T-helper 2 cell treated with Interferon-gamma antibody and Interleukin-4, amounts not matched to agents 5 μg/mL and 100 μg/mL, for 36 hours (primary cell): ENCODE results near the gene IMPACT.

ENCODE experiments used
- DNase-seq: peaks from one replicate; pipeline ENCODE4 v3.0.0; 2021; ENCODE audit warnings: low spot score
- H3K27ac Mint-ChIP-seq: one replicate; pipeline ENCODE4 v1.8.0; 2021; ENCODE audit warnings: mild to moderate bottlenecking, mixed read lengths
- H3K27me3 Mint-ChIP-seq: one replicate; pipeline ENCODE4 v1.8.0; 2021; ENCODE audit warnings: low read depth, mixed read lengths
- H3K36me3 Mint-ChIP-seq: one replicate; pipeline ENCODE4 v1.8.0; 2021; ENCODE audit warnings: low read depth, mixed read lengths
- H3K4me1 Mint-ChIP-seq: one replicate; pipeline ENCODE4 v1.8.0; 2021; ENCODE audit warnings: low read depth, mixed read lengths
- H3K4me3 Mint-ChIP-seq: one replicate; pipeline ENCODE4 v1.8.0; 2022; ENCODE audit warnings: mild to moderate bottlenecking, moderate library complexity, mixed read lengths
- H3K9me3 Mint-ChIP-seq: one replicate; pipeline ENCODE4 v1.8.0; 2021; ENCODE audit warnings: mixed read lengths

Gene IMPACT

DNA sequence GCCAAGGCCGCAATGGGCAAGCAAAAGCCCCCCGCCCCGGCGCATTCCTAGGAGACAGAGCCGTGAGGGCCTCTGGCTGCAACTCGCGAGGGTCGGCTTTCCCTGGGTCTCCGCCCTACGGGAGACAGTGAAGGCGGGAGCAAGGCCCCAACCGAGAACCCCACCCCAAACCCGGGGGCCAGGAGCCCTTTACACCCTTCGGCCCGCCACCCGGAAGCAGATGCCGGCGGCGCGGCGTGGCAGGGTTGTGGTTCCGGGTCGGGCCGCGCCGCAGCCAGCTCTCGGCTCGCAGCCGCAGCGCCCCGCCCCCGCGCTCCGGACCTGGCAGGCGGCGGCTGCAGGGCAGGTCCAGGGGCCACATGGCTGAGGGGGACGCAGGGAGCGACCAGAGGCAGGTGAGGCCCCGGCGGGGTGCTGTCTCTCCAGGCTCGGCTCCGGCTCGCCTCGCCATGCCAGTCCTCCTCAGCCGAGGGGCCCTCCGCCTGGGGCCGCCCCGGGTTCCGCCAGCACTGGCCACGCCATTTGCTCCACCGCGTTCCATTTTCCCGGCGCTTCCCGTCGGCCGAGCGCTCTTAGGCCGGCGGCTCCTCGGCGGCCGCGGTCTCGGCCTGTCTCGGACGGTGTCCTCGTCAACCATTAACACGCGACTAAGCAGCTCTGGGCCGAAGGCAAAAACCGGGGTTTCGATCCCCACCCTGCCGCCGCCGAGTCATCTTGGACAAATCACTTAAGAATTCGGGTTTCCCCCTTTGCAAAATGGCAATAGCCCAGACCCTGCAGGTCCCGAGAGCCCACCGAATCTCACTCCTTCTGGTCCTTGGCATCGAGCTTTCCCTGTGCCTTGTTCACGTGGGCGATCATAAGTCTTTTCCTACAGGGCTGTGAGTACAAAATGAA is at the start of gene IMPACT:
TSS of gene IMPACT (plus strand) at position 273 of the 897 bp plus-strand sequence. CDS start at position 360, 87 bp downstream.
- Mint-ChIP-seq H3K9me3 (peaks cover 15% of the 10 kb centered on the region), H3K27me3 (peaks cover 41% of the 10 kb centered on the region), H3K27ac (peak within 1 kb of the TSS; percentile 86), H3K36me3 (peaks cover 23% of the 10 kb centered on the region), H3K4me3 (peak within 1 kb of the TSS; percentile 87), H3K4me1 (peaks cover 10% of the 10 kb centered on the region)
- peak; percentile 64 for DNase-seq

- H3K9me3 Mint-ChIP-seq = no peaks in the 10 kb centered on the region
- no peak overlapping the region for H3K27ac Mint-ChIP-seq
- no peak overlapping the region for H3K4me3 Mint-ChIP-seq
- no peaks in the 10 kb centered on the region for H3K27me3 Mint-ChIP-seq
- H3K36me3 Mint-ChIP-seq = no peaks in the 10 kb centered on the region
- no peak for DNase-seq
- peaks cover 2% of the 10 kb centered on the region for H3K4me1 Mint-ChIP-seq
Observed at GRCh38 chr18:24378598-24378997, 47.9 kb upstream of the IMPACT start.

GRCh38 chr18:24380163-24380747 is 46.2 kb upstream of the IMPACT start:
- H3K27me3 Mint-ChIP-seq = peaks cover 4% of the 10 kb centered on the region
- no peak overlapping the region for H3K27ac Mint-ChIP-seq
- H3K4me1 Mint-ChIP-seq = peaks cover 2% of the 10 kb centered on the region

DNA sequence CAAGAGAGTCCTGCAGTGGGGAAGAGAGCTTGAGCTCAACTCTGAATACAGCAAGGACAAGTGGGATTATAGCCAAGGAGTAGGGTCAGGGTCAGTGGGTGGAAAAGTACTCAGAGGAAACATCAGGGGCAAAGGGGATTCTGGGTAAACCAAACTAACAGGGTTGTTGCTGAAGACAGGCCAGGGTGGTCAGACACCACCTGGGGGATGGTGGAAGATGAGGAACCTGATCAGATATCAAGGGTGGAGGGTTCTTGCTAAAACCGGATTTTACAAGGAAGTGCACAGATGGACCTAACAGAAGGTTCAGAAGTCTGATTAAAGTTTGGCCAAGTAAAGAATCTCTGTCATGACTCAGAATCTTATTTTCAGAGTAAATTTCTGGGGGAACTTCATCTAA is 45.3 kb upstream of the IMPACT start:
- no peak overlapping the region for H3K4me3 Mint-ChIP-seq
- H3K4me1 Mint-ChIP-seq = peaks cover 2% of the 10 kb centered on the region
- no peak overlapping the region for H3K27ac Mint-ChIP-seq
- no peaks in the 10 kb centered on the region for H3K36me3 Mint-ChIP-seq
- H3K27me3 Mint-ChIP-seq = peaks cover 9% of the 10 kb centered on the region
- no peaks in the 10 kb centered on the region for H3K9me3 Mint-ChIP-seq
- no peak for DNase-seq

More at GRCh38 chr18:24380163-24380747, 46.2 kb upstream of the IMPACT start:
- H3K9me3 Mint-ChIP-seq = no peaks in the 10 kb centered on the region
- DNase-seq = no peak
- no peaks in the 10 kb centered on the region for H3K36me3 Mint-ChIP-seq
- H3K4me3 Mint-ChIP-seq = no peak overlapping the region

DNA sequence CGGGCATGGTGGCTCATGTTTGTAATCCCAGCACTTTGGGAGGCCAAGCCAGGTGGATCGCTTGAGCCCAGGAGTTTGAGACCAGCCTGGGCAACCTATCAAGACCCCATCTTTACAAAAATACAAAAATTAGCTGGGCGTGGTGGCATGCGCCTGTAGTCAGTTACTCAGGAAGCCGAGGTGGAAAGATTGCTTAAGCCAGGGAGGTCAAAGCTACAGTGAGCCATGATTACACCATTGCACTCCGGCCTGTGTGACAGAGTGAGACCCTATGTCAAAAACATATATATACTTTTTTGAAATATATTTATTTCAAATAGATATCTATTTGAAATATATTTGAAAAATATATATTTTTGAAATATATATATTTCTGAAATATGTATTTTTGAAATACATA is 39.8 kb upstream of the IMPACT start:
- Mint-ChIP-seq H3K4me1 (no peaks in the 10 kb centered on the region), H3K4me3 (no peak overlapping the region), H3K27me3 (peaks cover 16% of the 10 kb centered on the region), H3K27ac (no peak overlapping the region), H3K9me3 (no peaks in the 10 kb centered on the region), H3K36me3 (no peaks in the 10 kb centered on the region)
- DNase-seq = no peak

DNA sequence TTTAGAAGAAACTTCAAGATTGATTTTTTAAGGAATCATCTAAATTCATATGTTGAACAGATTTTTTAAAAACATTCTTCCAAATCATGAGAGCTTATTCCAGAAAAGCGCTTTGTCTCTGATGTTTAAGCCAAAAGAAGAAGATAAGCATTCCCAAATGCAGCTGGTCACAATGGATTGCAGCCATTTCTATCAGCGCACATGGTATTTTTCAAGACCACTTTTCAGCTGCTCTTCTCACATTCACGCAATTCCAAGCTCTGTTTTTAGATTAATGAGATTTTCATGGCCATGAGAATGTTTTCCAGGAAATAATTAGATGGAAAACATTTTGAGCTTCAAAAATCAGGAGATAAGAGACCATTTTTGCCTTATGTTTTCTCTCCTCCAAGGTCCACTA is 37.5 kb upstream of the IMPACT start:
- H3K4me1 Mint-ChIP-seq = no peaks in the 10 kb centered on the region

DNA sequence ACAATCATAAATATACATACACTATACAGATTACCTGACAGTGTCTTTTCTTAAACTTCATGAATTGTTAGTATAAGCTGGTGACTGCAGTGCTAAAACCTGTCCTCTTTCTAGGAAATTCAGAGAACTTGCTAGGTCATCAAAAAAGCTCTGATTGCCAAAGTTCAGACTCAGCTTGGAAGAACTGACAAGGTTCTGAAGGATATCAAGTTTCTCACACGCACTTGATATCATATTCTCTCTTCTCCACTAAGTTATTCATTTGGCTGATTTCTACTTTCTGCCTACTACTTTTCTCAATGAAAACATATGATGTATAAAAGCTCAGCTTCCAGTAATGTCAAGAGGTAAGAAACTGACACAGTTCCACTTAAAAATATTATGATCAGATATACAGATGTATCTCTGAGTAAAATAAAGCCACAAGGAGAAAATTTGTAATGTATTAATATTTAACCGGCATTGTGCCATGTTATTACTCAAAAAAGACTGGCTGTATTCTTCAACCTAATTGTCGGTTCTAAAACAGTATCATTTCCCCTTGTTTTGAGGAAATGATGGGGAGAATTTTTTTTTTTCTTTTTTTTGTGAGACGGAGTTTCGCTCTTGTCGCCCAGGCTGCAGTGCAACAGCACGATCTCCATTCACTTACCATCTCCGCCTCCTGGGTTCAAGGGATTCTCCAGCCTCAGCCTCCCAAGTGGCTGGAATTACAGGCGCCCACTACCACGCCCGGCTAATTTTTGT is 31.2 kb upstream of the IMPACT start:
- Mint-ChIP-seq H3K9me3 (no peaks in the 10 kb centered on the region), H3K4me3 (no peak overlapping the region), H3K36me3 (no peaks in the 10 kb centered on the region), H3K27me3 (peaks cover 49% of the 10 kb centered on the region), H3K4me1 (peaks cover 10% of the 10 kb centered on the region), H3K27ac (no peak overlapping the region)
- DNase-seq = no peak

More for the DNA sequence above, 37.5 kb upstream of the IMPACT start:
- no peak overlapping the region for H3K4me3 Mint-ChIP-seq
- H3K27me3 Mint-ChIP-seq = peaks cover 16% of the 10 kb centered on the region
- H3K27ac Mint-ChIP-seq = no peak overlapping the region
- no peaks in the 10 kb centered on the region for H3K36me3 Mint-ChIP-seq
- no peaks in the 10 kb centered on the region for H3K9me3 Mint-ChIP-seq
- DNase-seq = no peak

GRCh38 chr18:24396082-24396633 is 30.3 kb upstream of the IMPACT start:
- Mint-ChIP-seq H3K4me3 (no peak overlapping the region), H3K27ac (no peak overlapping the region), H3K4me1 (peaks cover 10% of the 10 kb centered on the region), H3K9me3 (no peaks in the 10 kb centered on the region), H3K36me3 (no peaks in the 10 kb centered on the region), H3K27me3 (peaks cover 59% of the 10 kb centered on the region)
- DNase-seq = no peak

DNA sequence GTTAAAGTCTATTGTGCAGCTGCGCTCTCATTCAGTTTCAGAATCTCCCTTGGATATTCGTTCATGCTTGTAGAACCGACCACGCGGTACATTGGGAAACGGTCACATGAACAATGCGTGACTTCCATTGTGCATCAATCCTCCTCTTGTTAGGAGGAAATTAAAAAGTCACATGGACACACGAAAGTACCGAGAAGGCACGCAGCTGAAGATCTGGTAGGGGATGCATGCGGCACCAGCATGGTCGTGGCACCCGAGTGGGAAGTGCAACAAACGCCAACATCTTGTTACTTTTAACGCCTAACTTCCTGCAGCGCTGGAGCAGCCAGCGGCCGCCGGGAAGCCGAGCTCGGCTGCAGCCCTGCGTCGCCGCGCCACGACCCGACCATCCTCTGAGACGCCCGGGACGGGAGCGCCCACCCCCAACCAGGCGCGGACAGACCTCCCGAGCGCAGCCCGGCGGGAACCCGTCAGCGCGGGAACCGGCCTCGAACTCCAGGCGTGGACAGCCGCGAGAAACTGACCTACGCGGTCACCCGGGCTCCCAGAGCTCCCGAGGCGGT is 29.3 kb upstream of the IMPACT start:
- no peak for DNase-seq
- H3K27me3 Mint-ChIP-seq = peaks cover 63% of the 10 kb centered on the region
- H3K4me3 Mint-ChIP-seq = peak overlapping the region; percentile 77
- H3K4me1 Mint-ChIP-seq = peaks cover 10% of the 10 kb centered on the region
- no peaks in the 10 kb centered on the region for H3K9me3 Mint-ChIP-seq
- H3K27ac Mint-ChIP-seq = no peak overlapping the region
- no peaks in the 10 kb centered on the region for H3K36me3 Mint-ChIP-seq

- H3K27ac Mint-ChIP-seq = peak within 1 kb of the TSS; percentile 36
Observed at GRCh38 chr18:24397694-24398368, 28.6 kb upstream of the IMPACT start, which contains the start of gene OSBPL1A. OSBPL1A (minus strand) TSS chr18:24397824; CDS start chr18:24377533, 20,291 bp downstream.

DNA sequence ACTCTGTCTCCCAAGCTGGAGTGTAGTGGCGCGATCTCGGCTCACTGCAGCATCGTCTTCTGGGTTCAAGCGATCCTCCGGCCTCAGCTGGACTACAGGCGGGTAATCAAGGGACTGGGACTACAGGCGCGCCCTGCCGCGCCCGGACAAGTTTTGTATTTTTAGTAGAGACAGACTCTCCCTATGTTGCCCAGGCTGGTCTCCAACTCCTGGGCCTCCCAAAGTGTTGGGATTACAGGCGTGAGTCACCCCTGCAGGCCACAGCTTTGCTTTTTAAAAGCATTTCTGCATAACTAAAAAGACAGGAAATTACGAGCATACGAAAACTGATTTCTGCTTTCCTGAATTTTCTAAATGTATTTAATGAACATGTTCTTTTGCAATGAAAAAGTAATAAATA is 27.9 kb upstream of the IMPACT start:
- no peaks in the 10 kb centered on the region for H3K9me3 Mint-ChIP-seq
- H3K27ac Mint-ChIP-seq = no peak overlapping the region
- H3K4me3 Mint-ChIP-seq = peak overlapping the region; percentile 86
- H3K4me1 Mint-ChIP-seq = peaks cover 10% of the 10 kb centered on the region
- H3K36me3 Mint-ChIP-seq = no peaks in the 10 kb centered on the region
- peaks cover 70% of the 10 kb centered on the region for H3K27me3 Mint-ChIP-seq
- no peak for DNase-seq

More at GRCh38 chr18:24397694-24398368, 28.6 kb upstream of the IMPACT start, which contains the start of gene OSBPL1A:
- peaks cover 66% of the 10 kb centered on the region for H3K27me3 Mint-ChIP-seq
- no peaks in the 10 kb centered on the region for H3K36me3 Mint-ChIP-seq
- peak within 1 kb of the TSS; percentile 86 for H3K4me3 Mint-ChIP-seq
- peak; percentile 41 for DNase-seq
- no peaks in the 10 kb centered on the region for H3K9me3 Mint-ChIP-seq
- H3K4me1 Mint-ChIP-seq = peaks cover 10% of the 10 kb centered on the region

DNA sequence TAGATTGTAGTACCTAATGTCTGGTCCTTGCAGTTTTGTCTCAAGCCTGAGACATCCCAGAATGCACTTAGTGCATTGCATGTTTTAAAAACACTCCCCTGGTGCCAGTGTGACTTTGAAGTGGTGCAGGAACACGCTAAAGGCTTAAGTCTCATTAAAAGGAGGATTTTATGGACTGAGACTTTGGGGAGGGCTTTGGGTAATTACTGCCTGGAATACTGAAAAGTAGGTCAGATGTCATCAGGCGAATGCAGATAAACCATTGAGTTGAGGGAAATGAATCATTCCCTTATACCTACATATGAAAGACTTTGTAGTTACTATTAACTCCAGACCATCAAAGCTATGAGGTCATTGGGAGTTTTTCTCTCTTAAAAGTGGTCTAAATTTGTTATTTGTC is 25.9 kb upstream of the IMPACT start:
- H3K4me3 Mint-ChIP-seq = no peak overlapping the region
- no peaks in the 10 kb centered on the region for H3K9me3 Mint-ChIP-seq
- no peak for DNase-seq
- H3K4me1 Mint-ChIP-seq = peaks cover 10% of the 10 kb centered on the region
- H3K27ac Mint-ChIP-seq = no peak overlapping the region
- no peaks in the 10 kb centered on the region for H3K36me3 Mint-ChIP-seq
- peaks cover 72% of the 10 kb centered on the region for H3K27me3 Mint-ChIP-seq
